NCI-H1694 (cell line): Measurements from ENCODE around the gene ADRA2B.

Experiments
- DNase-seq: peaks from one replicate; lab custom pipeline; 2025; lab: John Stamatoyannopoulos, UW

The ADRA2B gene

DNA sequence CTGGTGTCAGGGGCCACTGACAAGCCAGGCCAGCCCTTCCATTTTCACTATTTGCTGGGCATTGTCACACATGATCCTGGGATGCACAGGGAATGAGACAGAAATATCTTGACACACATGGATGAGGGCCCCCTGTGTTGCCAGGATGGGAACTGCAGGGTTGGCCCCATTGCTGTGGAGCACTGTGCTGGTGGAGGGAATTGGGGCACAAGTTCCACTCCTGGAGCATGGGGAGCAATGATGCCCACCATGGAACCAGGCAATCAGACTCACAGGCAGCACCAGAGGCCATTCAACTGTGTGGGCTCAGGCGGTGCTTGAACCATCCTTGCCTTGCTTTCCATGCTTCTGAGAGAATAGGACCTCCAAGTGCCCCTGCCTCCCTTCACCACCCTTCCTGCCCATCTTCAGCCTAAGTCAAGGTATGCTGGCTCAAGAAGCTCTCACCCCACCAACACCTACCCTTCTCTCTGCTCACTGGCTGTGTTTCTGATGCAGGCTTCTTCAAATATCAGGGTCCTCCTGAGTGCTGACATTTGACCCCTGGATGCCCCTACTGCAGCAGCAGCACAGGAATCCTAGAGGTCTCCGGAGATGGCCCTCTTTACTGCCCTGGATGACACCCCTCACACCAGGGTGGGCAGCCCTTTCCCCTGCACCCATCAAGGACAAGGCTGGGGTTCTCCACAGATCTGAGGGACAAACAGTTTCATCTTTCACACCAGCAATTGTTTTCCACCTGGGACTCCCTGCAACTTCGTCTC lies 11.0 kb downstream of the ADRA2B start:
- no peak for DNase-seq

- no peak for DNase-seq
These were observed 11.9 kb downstream of the ADRA2B start for GRCh38 chr2:96104487-96104861.

DNA sequence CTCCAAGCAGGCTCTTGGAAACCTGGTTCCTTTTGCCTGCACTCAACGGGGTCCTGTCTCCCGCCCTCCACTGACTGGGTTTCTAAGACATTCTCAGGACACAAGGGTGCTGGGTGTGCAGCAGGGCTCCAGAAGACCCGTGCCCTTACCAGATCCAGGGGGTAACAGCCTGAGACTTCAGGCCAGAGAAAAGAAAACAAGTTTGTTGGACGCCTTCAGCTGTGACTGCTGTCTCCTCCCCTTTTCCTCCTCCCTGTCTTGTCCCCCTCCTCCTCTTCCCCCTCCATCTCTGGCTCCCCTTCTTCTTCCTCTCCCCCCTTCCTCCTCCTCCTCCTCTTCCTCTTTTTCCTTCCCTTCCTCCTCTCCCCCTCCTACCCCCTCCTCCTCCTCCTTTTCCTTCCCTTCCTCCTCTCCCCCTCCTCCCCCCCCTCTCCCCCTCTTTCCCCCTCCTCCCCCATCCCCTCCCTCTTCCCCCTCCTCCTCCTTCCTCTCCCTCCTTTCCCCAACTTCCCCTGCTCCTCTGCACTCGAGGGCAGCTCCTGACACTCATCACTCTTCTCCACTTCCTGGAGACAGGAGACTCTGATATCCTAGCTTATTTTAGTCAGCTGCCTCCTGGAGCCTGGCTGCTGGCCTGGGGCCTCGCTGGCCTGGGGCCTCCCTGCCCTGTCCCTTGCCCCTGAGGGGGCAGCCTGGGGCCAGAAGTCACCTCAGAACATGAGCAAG lies 12.4 kb downstream of the ADRA2B start:
- no peak for DNase-seq

DNA sequence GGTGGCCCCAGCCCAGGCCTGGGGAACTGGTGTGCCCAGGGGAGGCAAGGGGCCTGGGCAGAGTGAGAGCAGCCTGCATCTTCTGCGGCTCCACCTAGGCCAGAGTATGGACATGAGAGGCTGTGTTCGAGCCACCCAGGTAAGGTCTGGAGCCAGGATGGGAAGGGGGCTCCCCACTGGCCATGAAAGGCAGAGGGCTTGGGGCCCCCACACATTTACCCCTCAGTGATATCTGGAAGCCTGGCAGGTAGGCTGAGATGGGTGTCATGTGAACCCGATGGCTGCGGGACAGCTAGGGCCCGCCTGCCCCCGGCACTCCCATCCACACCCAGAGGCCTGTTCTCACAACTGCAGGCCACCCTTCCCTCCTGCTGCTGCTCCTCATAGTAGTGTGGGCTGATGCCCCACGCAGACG lies 13.2 kb downstream of the ADRA2B start:
- DNase-seq, result no peak

DNA sequence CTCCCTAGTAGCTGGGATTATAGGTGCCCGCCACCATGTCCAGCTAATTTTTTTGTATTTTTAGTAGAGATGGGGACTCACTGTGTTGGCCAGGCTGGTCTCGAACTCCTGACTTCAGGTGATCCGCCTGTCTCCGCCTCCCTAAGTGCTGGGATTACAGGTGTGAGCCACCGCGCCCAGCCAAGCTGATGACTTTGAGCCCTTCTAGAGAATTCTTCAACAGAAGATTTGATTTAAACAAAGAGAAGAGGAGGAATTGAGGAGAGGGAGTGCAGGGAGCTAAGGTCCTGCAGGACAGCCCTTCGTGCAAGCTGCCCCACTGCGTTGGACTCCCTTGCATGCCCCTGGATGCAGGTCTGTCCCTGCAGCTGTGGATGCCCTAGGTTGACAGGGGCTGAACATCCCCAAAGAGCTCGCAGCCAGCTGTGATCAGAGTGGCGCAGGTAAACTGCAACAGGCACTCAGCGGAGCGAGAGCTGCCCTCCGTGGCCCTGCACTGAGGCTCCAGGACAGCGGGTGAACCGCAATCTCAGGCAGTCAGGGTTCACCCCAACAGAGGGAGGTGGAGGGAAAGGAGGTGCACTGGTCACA lies 13.7 kb downstream of the ADRA2B start:
- no peak for DNase-seq

DNA sequence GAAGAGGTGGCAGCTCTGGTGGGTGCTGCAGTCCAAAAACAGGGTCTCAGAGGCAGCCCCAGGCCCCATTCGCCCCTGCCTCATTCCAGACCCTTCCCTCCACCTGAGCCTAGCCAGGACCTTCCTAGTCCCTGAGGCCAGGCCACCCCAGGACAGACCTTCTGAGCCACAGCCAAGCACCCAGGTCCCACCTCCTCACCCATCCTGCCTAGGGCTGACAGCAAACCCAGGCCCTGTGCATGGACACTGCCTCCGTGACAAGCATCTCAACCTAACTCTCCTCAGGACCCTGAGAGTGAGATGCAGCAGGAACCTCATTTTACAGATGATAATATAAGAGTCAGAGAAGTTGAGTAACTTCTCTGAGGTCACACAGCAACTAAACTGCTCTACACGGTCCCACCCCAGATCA lies 15.5 kb downstream of the ADRA2B start:
- no peak for DNase-seq

GRCh38 chr2:96099861-96100798 lies 16.2 kb downstream of the ADRA2B start:
- no peak for DNase-seq

GRCh38 chr2:96098900-96099590 lies 17.3 kb downstream of the ADRA2B start:
- no peak for DNase-seq

DNA sequence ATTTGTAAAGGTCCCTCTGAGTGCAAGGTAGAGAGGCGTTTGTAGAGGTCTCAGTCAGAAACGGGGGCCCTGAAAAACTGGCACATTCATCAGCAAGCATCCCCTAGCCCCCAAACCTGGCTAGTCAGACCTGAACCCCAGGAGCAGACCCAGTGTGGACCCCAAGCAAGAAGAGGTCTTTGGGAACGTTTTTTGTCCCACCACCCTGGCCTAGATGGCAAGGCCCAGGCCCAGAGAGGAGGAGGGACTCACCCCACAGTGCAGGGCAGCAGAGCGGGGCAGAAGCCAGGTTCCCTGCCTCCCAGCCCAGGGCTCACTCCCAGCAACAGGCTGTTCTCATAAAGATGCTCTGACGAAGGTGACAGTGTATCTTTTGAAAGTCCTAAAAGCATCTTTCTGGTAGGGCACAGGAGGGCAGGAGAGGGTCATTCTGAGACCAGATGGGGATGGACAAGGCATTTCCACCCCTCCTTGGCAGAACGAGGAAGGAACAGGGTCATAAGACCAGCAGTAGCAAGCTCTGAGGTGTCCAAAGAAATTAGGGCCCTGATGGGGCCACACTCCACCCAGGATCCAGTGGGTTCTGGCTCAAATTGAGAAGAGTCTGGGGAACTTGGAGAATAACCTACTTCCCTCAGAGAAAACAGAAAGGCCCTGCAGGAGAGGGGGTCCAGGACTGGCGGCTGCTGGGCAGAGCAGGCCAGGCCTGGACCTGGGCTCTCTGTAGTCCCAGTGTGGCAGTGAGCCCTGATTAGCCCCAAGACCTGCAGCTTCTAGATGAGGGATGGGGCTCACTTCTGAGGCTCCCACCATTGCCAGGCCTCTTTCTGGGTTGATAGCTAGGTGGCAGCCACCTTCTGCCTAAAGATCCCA lies 18.2 kb downstream of the ADRA2B start:
- DNase-seq, result no peak

- DNase-seq, result no peak
These were observed 18.9 kb downstream of the ADRA2B start for GRCh38 chr2:96097441-96097840.

DNA sequence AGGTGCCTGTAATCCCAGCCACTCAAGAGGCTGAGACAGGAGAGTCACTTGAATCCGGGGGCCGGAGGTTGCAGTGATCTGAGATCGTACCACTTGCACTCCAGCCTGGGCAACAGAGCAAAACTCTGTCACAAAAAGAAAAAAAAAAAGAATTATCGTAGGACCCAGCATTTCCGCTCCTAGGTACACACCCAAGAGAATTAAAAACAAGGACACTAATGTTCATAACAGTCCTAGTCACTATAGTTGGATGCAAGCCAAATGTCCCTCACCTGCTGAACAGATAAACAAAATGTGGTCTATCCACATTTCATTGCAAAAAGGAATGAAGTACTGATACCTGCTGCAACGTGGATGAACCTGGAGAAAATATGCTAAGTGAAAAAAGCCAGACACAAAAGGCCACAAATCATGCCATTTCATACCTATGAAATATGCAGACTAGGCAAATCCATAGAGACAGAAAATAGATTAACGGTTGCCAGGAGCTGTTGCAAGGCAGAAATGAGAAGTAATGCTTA lies 21.2 kb downstream of the ADRA2B start:
- DNase-seq, result no peak

- no peak for DNase-seq
These were observed 22.8 kb downstream of the ADRA2B start for GRCh38 chr2:96093528-96093927.

DNA sequence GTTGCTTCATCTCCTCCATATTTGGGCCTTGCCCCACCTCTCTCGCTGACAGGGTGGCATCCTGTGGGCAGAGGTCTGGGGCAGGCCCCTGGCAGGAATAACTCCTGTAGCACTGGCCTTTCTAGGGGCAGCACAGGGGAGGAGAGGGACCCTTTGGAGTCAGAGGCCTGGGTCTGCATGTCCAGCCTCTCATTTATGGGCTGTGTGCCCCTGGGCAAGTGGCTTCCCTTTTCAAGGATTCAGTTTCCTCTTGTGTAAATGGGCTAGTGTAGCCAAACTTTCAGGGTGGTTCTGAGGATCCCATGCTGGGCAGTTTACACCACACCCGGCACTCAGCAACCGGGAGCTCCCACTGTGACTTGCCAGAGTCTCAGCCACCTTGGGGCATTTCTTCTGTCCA lies 23.4 kb downstream of the ADRA2B start:
- no peak for DNase-seq

DNA sequence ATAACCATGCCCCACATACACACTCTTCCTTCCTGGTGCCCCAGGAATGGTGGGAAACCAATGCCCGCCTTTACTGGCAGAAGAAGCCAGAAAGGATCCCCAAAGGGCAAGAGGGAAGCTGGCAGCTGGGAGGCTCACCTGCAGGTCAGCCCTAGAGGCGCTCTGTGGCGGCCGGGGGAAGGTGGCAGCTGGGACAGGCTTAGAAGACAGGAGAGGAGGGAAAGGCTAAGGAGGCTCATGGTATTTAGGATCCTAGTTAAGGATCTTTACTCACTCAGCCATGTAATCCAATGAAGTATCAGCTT lies 23.8 kb downstream of the ADRA2B start:
- DNase-seq, result no peak

DNA sequence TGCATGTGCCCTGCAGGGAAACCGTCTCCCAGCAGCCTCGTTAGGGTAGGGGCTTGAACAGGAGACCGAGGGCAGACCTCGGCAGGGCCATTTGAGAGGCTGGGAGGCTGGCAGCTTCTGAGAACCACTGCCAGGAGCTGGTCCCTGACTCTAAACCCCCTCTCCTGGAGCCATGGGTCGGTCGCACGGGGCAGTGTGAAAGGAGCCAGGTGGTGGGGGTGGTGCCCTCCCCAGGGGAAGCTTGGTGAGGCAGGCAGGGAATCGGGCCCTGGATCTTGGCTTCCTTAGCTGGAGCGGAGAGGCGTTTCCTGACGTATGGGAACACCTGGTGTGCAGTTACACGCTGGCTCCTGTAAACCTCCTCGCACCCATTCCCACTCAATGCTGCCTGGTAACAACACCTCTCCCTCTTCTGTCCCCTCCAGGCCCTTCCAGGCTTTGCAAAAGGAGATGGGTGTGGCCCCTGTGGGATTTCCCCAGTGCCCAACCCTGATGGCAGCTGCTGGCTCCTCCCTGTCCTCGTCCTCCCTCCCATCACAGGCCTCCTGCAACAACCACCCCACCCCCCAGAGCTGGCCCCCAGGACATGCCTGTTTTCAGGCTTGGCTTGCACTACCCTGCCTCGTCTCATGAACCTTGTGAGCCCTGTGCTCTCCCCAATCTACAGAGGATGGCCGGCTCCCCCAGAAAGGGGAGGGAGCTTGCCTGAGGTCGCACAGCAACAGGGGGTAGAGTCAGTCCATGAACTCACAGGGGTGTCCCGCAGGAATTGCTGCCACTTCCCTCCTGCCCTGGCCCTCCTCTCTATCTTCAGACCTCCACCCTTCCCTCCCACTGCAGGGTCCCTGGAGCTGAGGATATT lies 24.4 kb downstream of the ADRA2B start:
- no peak for DNase-seq

DNA sequence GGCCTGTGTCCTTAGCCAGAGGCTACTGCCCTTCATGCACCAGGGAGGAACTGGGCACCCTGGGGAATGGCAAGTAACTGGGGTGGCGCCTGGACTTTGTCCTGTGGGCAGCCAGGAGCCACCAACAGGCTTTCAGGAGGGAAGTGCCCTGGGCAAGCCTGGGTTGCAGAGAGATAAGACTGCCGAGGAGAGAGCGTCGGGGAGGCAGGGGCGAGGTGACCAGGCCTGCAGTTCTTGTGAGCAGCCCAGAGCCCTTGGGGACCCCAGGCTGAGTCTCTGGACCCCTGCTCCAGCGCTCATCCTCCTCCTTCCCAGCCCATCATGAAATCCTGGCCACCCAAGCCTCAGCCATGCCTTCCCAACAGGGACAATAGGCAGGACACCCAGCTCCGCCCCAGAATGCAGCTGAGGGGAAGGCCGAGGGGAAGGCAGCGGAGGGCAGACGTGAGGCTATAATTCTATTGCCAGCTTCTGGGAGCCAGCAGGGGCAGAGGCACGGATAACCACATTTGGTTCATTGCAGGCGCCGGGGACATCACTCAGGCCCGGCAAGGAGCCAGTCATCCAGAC lies 25.1 kb downstream of the ADRA2B start:
- DNase-seq, result no peak

DNA sequence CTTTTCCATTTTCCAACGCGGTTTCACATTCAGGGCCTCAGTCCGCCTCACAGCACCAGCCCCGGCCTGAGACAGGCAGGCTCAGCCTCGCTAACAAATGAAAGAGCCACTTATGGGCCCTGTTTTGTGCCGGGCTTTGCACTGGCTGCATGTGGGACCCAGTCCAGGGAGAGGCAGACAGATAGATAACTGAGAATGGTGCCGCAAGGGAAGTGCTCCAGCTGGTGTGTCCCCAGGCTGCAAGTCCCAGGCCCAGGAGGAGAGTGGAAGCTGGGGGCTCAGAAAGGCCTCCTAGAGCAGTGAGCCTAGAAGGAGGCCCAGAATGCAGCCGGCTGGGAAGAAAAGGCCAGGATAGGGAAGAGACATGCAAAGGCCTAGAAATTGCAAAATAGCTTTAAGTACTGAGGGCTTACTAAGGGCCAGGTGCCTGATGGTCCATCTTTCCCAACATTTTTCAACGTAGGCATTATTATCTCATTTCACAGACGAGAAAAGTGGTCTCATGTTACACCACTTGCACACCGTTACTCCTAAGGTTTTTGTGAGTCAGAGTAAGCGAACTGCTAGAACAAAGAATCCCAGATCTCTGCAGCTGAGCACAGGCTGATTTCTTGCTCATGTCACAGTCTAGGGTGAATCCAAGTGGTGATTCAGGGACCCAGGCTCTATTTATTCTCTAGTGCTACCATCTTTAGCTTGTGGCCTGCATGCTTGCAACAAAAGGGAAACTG lies 26.0 kb downstream of the ADRA2B start:
- DNase-seq, result no peak
